ENCODE measurements around the gene BLM.

BLM gene

GRCh38 chr15:90742087-90742486 lies 24.9 kb downstream of the BLM start:
- H3K9me3 Mint-ChIP-seq = peaks cover 15% of the 10 kb centered on the region
- no peaks in the 10 kb centered on the region for H3K27me3 Mint-ChIP-seq
- H3K36me3 Mint-ChIP-seq (ENCODE audit: low read depth) = peaks cover 61% of the 10 kb centered on the region
- no peak overlapping the region for H3K4me3 Mint-ChIP-seq
- peaks cover 55% of the 10 kb centered on the region for H3K4me1 Mint-ChIP-seq (ENCODE audit: low read depth)
- no peak overlapping the region for H3K27ac Mint-ChIP-seq
- DNase-seq = no peak

GRCh38 chr15:90743407-90743806 lies 26.3 kb downstream of the BLM start:
- Mint-ChIP-seq H3K9me3 (peaks cover 15% of the 10 kb centered on the region), H3K27me3 (no peaks in the 10 kb centered on the region), H3K4me3 (no peak overlapping the region), H3K36me3 (ENCODE audit: low read depth) (peaks cover 61% of the 10 kb centered on the region), H3K4me1 (ENCODE audit: low read depth) (peaks cover 55% of the 10 kb centered on the region), H3K27ac (no peak overlapping the region)
- DNase-seq = no peak

GRCh38 chr15:90744759-90745402 lies 27.7 kb downstream of the BLM start:
- Mint-ChIP-seq H3K27ac (no peak overlapping the region), H3K36me3 (ENCODE audit: low read depth) (peaks cover 67% of the 10 kb centered on the region), H3K27me3 (no peaks in the 10 kb centered on the region), H3K9me3 (peaks cover 14% of the 10 kb centered on the region), H3K4me3 (no peak overlapping the region), H3K4me1 (ENCODE audit: low read depth) (peaks cover 60% of the 10 kb centered on the region)
- DNase-seq = no peak

- Mint-ChIP-seq H3K4me1 (ENCODE audit: low read depth) (peaks cover 36% of the 10 kb centered on the region), H3K27ac (peak overlapping the region; percentile 91), H3K4me3 (peak overlapping the region; percentile 47)
Measured at GRCh38 chr15:90749754-90750153, 32.6 kb downstream of the BLM start.

GRCh38 chr15:90750186-90750585 lies 33.0 kb downstream of the BLM start:
- H3K27me3 Mint-ChIP-seq = no peaks in the 10 kb centered on the region
- no peak for DNase-seq
- H3K36me3 Mint-ChIP-seq (ENCODE audit: low read depth) = peaks cover 70% of the 10 kb centered on the region
- H3K27ac Mint-ChIP-seq = peak overlapping the region; percentile 91
- no peaks in the 10 kb centered on the region for H3K9me3 Mint-ChIP-seq
- peaks cover 32% of the 10 kb centered on the region for H3K4me1 Mint-ChIP-seq (ENCODE audit: low read depth)
- H3K4me3 Mint-ChIP-seq = peak overlapping the region; percentile 47

More at GRCh38 chr15:90749754-90750153, 32.6 kb downstream of the BLM start:
- DNase-seq = no peak
- Mint-ChIP-seq H3K27me3 (no peaks in the 10 kb centered on the region), H3K36me3 (ENCODE audit: low read depth) (peaks cover 69% of the 10 kb centered on the region), H3K9me3 (no peaks in the 10 kb centered on the region)

GRCh38 chr15:90751300-90751825 lies 34.2 kb downstream of the BLM start:
- H3K9me3 Mint-ChIP-seq = no peaks in the 10 kb centered on the region
- DNase-seq = no peak
- no peaks in the 10 kb centered on the region for H3K27me3 Mint-ChIP-seq
- peak overlapping the region; percentile 47 for H3K4me3 Mint-ChIP-seq
- H3K27ac Mint-ChIP-seq = peak overlapping the region; percentile 91
- H3K36me3 Mint-ChIP-seq (ENCODE audit: low read depth) = peaks cover 79% of the 10 kb centered on the region
- peaks cover 29% of the 10 kb centered on the region for H3K4me1 Mint-ChIP-seq (ENCODE audit: low read depth)

- peaks cover 82% of the 10 kb centered on the region for H3K36me3 Mint-ChIP-seq (ENCODE audit: low read depth)
- no peak overlapping the region for H3K4me3 Mint-ChIP-seq
- no peak overlapping the region for H3K27ac Mint-ChIP-seq
- peaks cover 3% of the 10 kb centered on the region for H3K4me1 Mint-ChIP-seq (ENCODE audit: low read depth)
- H3K9me3 Mint-ChIP-seq = no peaks in the 10 kb centered on the region
- DNase-seq = no peak
- no peaks in the 10 kb centered on the region for H3K27me3 Mint-ChIP-seq
Measured at GRCh38 chr15:90756916-90757315, 39.8 kb downstream of the BLM start.

GRCh38 chr15:90757461-90757860 lies 40.3 kb downstream of the BLM start:
- DNase-seq = no peak
- Mint-ChIP-seq H3K36me3 (ENCODE audit: low read depth) (peaks cover 83% of the 10 kb centered on the region), H3K27me3 (no peaks in the 10 kb centered on the region), H3K4me1 (ENCODE audit: low read depth) (peaks cover 3% of the 10 kb centered on the region), H3K9me3 (no peaks in the 10 kb centered on the region), H3K4me3 (no peak overlapping the region), H3K27ac (peak overlapping the region; percentile 0)

GRCh38 chr15:90760661-90761232 lies 43.6 kb downstream of the BLM start:
- DNase-seq = no peak
- peaks cover 82% of the 10 kb centered on the region for H3K36me3 Mint-ChIP-seq (ENCODE audit: low read depth)
- no peaks in the 10 kb centered on the region for H3K4me1 Mint-ChIP-seq (ENCODE audit: low read depth)
- H3K9me3 Mint-ChIP-seq = no peaks in the 10 kb centered on the region
- H3K27me3 Mint-ChIP-seq = no peaks in the 10 kb centered on the region
- H3K4me3 Mint-ChIP-seq = no peak overlapping the region
- H3K27ac Mint-ChIP-seq = no peak overlapping the region

GRCh38 chr15:90761629-90762028 lies 44.5 kb downstream of the BLM start:
- H3K36me3 Mint-ChIP-seq (ENCODE audit: low read depth) = peaks cover 84% of the 10 kb centered on the region

GRCh38 chr15:90762109-90762508 lies 45.0 kb downstream of the BLM start:
- Mint-ChIP-seq H3K4me1 (ENCODE audit: low read depth) (no peaks in the 10 kb centered on the region), H3K27ac (no peak overlapping the region), H3K9me3 (no peaks in the 10 kb centered on the region), H3K36me3 (ENCODE audit: low read depth) (peaks cover 82% of the 10 kb centered on the region), H3K4me3 (no peak overlapping the region), H3K27me3 (no peaks in the 10 kb centered on the region)
- DNase-seq = no peak

More at GRCh38 chr15:90761629-90762028, 44.5 kb downstream of the BLM start:
- Mint-ChIP-seq H3K27ac (no peak overlapping the region), H3K9me3 (no peaks in the 10 kb centered on the region), H3K4me3 (no peak overlapping the region), H3K4me1 (ENCODE audit: low read depth) (no peaks in the 10 kb centered on the region), H3K27me3 (no peaks in the 10 kb centered on the region)
- DNase-seq = no peak

GRCh38 chr15:90763366-90764099 lies 46.4 kb downstream of the BLM start:
- no peak for DNase-seq
- Mint-ChIP-seq H3K9me3 (no peaks in the 10 kb centered on the region), H3K4me3 (no peak overlapping the region), H3K4me1 (ENCODE audit: low read depth) (no peaks in the 10 kb centered on the region), H3K36me3 (ENCODE audit: low read depth) (peaks cover 80% of the 10 kb centered on the region), H3K27ac (no peak overlapping the region), H3K27me3 (no peaks in the 10 kb centered on the region)

GRCh38 chr15:90765531-90765930 lies 48.4 kb downstream of the BLM start:
- Mint-ChIP-seq H3K36me3 (ENCODE audit: low read depth) (peaks cover 89% of the 10 kb centered on the region), H3K9me3 (no peaks in the 10 kb centered on the region), H3K27ac (no peak overlapping the region), H3K4me1 (ENCODE audit: low read depth) (no peaks in the 10 kb centered on the region), H3K4me3 (no peak overlapping the region), H3K27me3 (no peaks in the 10 kb centered on the region)
- no peak for DNase-seq

- no peaks in the 10 kb centered on the region for H3K4me1 Mint-ChIP-seq (ENCODE audit: low read depth)
- peaks cover 89% of the 10 kb centered on the region for H3K36me3 Mint-ChIP-seq (ENCODE audit: low read depth)
- no peak overlapping the region for H3K4me3 Mint-ChIP-seq
- H3K9me3 Mint-ChIP-seq = no peaks in the 10 kb centered on the region
- no peak overlapping the region for H3K27ac Mint-ChIP-seq
- H3K27me3 Mint-ChIP-seq = no peaks in the 10 kb centered on the region
- no peak for DNase-seq
Measured at GRCh38 chr15:90765966-90766365, 48.8 kb downstream of the BLM start.

GRCh38 chr15:90769375-90769774 lies 52.2 kb downstream of the BLM start:
- Mint-ChIP-seq H3K27ac (no peak overlapping the region), H3K4me3 (no peak overlapping the region), H3K4me1 (ENCODE audit: low read depth) (no peaks in the 10 kb centered on the region), H3K9me3 (no peaks in the 10 kb centered on the region), H3K27me3 (no peaks in the 10 kb centered on the region), H3K36me3 (ENCODE audit: low read depth) (peaks cover 75% of the 10 kb centered on the region)
- DNase-seq = no peak
